ENCODE measurements around the gene C1orf167.

C1orf167 gene

DNA sequence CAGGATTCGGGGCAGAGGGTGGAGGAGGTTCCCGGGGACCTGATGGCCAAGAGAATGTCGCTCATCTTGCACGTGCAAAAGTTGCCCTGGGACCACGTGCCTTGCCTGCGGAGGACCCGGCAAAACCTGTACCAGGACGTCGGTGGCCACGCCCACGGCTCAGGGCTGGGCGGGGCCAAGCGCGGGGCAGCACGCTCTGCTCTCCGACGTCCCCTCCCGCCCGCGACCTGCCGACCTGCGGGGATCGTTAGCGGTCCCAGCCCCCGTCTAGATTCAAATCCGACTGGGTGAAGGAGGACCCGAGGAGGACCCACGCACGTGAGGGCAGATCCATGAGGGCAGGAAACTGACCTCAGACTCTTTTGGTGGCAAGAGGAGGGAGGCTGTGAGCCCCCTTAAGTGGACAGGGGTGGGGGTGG is at the start of gene C1orf167:
C1orf167 (plus strand) TSS at position 206 of the 419 bp plus-strand sequence. CDS start 2,208 bp downstream, outside the sequence.
- Mint-ChIP-seq H3K27me3 (peaks cover 58% of the 10 kb centered on the region), H3K27ac (ENCODE audit: low read depth) (no peak within 1 kb of the TSS), H3K4me1 (no peaks in the 10 kb centered on the region), H3K9me3 (no peaks in the 10 kb centered on the region), H3K36me3 (ENCODE audit: insufficient read depth) (peaks cover 4% of the 10 kb centered on the region), H3K4me3 (no peak within 1 kb of the TSS)
- ATAC-seq (replicated peaks; ENCODE audit: extremely low read depth, poor library complexity, severe bottlenecking) (no peak), DNase-seq (ENCODE audit: low spot score in 2 of 2) (no peak)

- Mint-ChIP-seq H3K4me3 (no peak overlapping the region), H3K36me3 (ENCODE audit: insufficient read depth) (peaks cover 5% of the 10 kb centered on the region), H3K9me3 (no peaks in the 10 kb centered on the region), H3K27me3 (no peaks in the 10 kb centered on the region), H3K27ac (ENCODE audit: low read depth) (no peak overlapping the region), H3K4me1 (no peaks in the 10 kb centered on the region)
- no peak for ATAC-seq (replicated peaks; ENCODE audit: extremely low read depth, poor library complexity, severe bottlenecking)
- DNase-seq (ENCODE audit: low spot score in 2 of 2) = no peak
Measured at GRCh38 chr1:11712285-11712684, 49.7 kb upstream of the C1orf167 start.

- Mint-ChIP-seq H3K4me1 (no peaks in the 10 kb centered on the region), H3K36me3 (ENCODE audit: insufficient read depth) (peaks cover 2% of the 10 kb centered on the region), H3K27ac (ENCODE audit: low read depth) (no peak overlapping the region), H3K9me3 (no peaks in the 10 kb centered on the region), H3K4me3 (no peak overlapping the region), H3K27me3 (no peaks in the 10 kb centered on the region)
- DNase-seq (ENCODE audit: low spot score in 2 of 2) = no peak
- ATAC-seq (replicated peaks; ENCODE audit: extremely low read depth, poor library complexity, severe bottlenecking) = no peak
Measured at GRCh38 chr1:11713095-11713494, 48.9 kb upstream of the C1orf167 start.

GRCh38 chr1:11714831-11715575 is 47.0 kb upstream of the C1orf167 start:
- Mint-ChIP-seq H3K9me3 (no peaks in the 10 kb centered on the region), H3K27ac (ENCODE audit: low read depth) (no peak overlapping the region), H3K27me3 (no peaks in the 10 kb centered on the region), H3K4me3 (no peak overlapping the region), H3K4me1 (peaks cover 12% of the 10 kb centered on the region), H3K36me3 (ENCODE audit: insufficient read depth) (peaks cover 7% of the 10 kb centered on the region)
- ATAC-seq (replicated peaks; ENCODE audit: extremely low read depth, poor library complexity, severe bottlenecking) (no peak), DNase-seq (ENCODE audit: low spot score in 2 of 2) (no peak)

DNA sequence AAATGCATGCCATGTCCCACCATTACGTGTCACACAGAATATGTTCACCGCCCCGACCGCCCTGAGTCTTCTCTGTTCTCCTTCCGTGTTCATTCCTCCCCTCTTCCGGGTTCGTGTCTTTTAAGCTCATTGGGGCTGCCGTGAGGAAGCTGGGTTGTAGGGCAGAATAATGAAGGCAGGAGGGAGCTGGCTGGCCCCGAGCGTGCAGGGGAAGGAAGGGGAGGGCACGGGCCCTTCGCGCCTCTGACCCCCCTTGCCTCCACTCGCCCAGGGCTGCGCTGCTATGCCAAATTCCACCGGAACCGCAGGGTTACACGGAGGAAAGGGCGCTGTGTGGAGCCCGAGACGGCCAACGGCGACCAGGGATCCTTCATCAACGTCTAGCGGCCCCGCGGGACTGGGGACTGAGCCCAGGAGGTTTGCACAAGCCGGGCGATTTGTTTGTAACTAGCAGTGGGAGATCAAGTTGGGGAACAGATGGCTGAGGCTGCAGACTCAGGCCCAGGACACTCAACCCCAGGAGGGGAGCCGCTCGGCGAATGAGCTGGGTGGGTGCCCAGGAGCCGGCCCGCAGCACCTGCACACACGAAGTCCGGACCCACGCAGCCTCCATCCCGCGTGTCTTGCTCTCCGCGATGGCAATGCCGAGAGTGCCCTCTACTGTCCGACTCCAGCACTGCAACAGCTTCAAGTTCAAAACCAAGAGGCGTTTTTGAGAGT is 42.5 kb upstream of the C1orf167 start:
- H3K4me1 Mint-ChIP-seq = peaks cover 12% of the 10 kb centered on the region
- DNase-seq (ENCODE audit: low spot score in 2 of 2) = peak; percentile 81 to 90
- peaks cover 7% of the 10 kb centered on the region for H3K36me3 Mint-ChIP-seq (ENCODE audit: insufficient read depth)
- no peaks in the 10 kb centered on the region for H3K9me3 Mint-ChIP-seq
- peak overlapping the region; percentile 86 for H3K27ac Mint-ChIP-seq (ENCODE audit: low read depth)
- ATAC-seq (replicated peaks; ENCODE audit: extremely low read depth, poor library complexity, severe bottlenecking) = peak; percentile 93
- peak overlapping the region; percentile 70 for H3K4me3 Mint-ChIP-seq
- H3K27me3 Mint-ChIP-seq = no peaks in the 10 kb centered on the region

DNA sequence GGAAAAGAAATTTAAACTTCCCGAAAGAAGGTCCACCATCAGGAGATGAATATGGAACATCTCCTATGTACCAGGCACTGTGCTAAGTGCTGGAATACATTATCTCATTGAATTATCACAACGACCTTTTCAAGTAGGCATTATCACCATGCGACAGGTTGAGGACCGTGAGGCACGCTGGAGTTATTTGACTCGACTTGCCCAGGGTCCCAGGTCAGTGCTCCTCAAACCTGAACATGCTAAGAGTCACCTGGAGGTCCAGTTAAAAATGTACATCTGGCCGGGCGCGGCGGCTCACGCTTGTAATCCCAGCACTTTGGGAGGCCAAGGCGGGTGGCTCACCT is 42.0 kb upstream of the C1orf167 start:
- ATAC-seq (replicated peaks; ENCODE audit: extremely low read depth, poor library complexity, severe bottlenecking) (no peak), DNase-seq (ENCODE audit: low spot score in 2 of 2) (no peak)
- Mint-ChIP-seq H3K4me1 (peaks cover 12% of the 10 kb centered on the region), H3K4me3 (peak overlapping the region; percentile 70), H3K27ac (ENCODE audit: low read depth) (peak overlapping the region; percentile 86), H3K27me3 (no peaks in the 10 kb centered on the region), H3K9me3 (no peaks in the 10 kb centered on the region), H3K36me3 (ENCODE audit: insufficient read depth) (peaks cover 7% of the 10 kb centered on the region)

DNA sequence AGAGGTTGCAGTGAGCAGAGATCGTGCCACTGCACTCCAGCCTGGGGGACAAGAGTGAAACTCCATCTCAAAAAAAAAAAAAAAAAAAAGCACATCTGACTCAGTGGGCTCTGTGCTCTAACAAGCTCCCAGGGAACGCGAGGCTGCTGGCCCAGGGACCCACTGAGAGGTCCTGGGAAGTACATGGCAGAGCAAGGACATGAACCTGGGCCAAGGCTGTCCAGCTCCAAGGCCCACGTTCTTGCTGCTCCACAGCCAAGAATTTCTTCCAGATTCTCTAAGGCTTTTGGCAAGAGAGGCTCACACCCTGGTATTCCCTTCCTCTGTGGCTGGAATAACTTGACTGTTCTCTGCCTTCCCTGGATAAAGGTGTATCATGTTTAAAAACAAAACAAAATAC is 41.5 kb upstream of the C1orf167 start:
- H3K36me3 Mint-ChIP-seq (ENCODE audit: insufficient read depth) = peaks cover 7% of the 10 kb centered on the region
- H3K4me3 Mint-ChIP-seq = no peak overlapping the region
- ATAC-seq (replicated peaks; ENCODE audit: extremely low read depth, poor library complexity, severe bottlenecking) (no peak), DNase-seq (ENCODE audit: low spot score in 2 of 2) (no peak)
- H3K27me3 Mint-ChIP-seq = no peaks in the 10 kb centered on the region
- H3K9me3 Mint-ChIP-seq = no peaks in the 10 kb centered on the region
- H3K4me1 Mint-ChIP-seq = peaks cover 12% of the 10 kb centered on the region
- no peak overlapping the region for H3K27ac Mint-ChIP-seq (ENCODE audit: low read depth)

DNA sequence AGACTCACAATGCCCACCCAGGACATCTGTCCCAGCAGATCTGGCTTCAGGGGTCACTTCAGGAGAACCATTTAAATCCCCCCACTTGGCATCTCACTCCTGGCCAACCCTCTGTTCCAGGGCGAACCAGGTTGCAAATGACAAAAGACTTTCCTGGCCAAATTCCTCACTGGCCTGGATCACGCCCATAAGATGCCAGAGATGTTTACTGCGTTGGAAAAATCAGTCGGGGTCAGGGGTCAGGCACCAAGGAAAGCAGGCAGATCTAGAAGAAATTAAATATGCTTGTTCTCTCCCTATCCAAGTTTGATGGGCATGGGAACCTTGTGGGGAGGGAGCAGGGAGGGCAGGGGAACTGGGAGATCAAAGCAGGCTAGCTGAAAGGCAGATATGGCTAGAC is 40.7 kb upstream of the C1orf167 start:
- ATAC-seq (replicated peaks; ENCODE audit: extremely low read depth, poor library complexity, severe bottlenecking) (no peak), DNase-seq (ENCODE audit: low spot score in 2 of 2) (no peak)
- Mint-ChIP-seq H3K4me1 (peaks cover 12% of the 10 kb centered on the region), H3K27ac (ENCODE audit: low read depth) (no peak overlapping the region), H3K27me3 (no peaks in the 10 kb centered on the region), H3K4me3 (no peak overlapping the region), H3K9me3 (no peaks in the 10 kb centered on the region), H3K36me3 (ENCODE audit: insufficient read depth) (peaks cover 8% of the 10 kb centered on the region)

DNA sequence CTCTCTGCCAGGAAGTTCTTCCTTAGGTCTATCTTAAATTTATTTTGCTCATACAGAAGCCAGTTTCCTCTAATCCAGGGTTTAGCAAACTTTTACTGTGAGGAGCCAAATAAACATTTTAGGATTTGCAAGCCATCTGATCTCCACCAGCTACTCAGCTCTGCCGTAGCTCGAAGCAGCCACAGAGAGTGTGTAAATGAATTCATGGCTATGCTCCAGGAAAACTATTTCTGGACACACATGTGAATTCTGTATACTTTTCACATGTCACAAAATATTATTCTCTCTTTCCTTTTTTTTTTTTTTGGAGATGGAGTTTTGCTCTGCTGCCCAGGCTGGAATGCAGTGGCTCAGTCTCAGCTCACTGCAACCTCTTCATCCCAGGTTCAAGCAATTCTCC is 39.5 kb upstream of the C1orf167 start:
- Mint-ChIP-seq H3K4me3 (no peak overlapping the region), H3K4me1 (peaks cover 12% of the 10 kb centered on the region), H3K9me3 (no peaks in the 10 kb centered on the region), H3K27me3 (no peaks in the 10 kb centered on the region), H3K27ac (ENCODE audit: low read depth) (no peak overlapping the region), H3K36me3 (ENCODE audit: insufficient read depth) (peaks cover 7% of the 10 kb centered on the region)
- DNase-seq (ENCODE audit: low spot score in 2 of 2) (no peak), ATAC-seq (replicated peaks; ENCODE audit: extremely low read depth, poor library complexity, severe bottlenecking) (no peak)

- Mint-ChIP-seq H3K4me3 (no peak overlapping the region), H3K4me1 (peaks cover 16% of the 10 kb centered on the region), H3K27me3 (no peaks in the 10 kb centered on the region), H3K36me3 (ENCODE audit: insufficient read depth) (peaks cover 3% of the 10 kb centered on the region), H3K27ac (ENCODE audit: low read depth) (no peak overlapping the region), H3K9me3 (no peaks in the 10 kb centered on the region)
- no peak for ATAC-seq (replicated peaks; ENCODE audit: extremely low read depth, poor library complexity, severe bottlenecking)
- DNase-seq (ENCODE audit: low spot score in 2 of 2) = no peak
Measured at GRCh38 chr1:11725616-11726015, 36.4 kb upstream of the C1orf167 start.

GRCh38 chr1:11727119-11727518 is 34.9 kb upstream of the C1orf167 start:
- no peak overlapping the region for H3K4me3 Mint-ChIP-seq
- H3K27me3 Mint-ChIP-seq = no peaks in the 10 kb centered on the region
- peaks cover 3% of the 10 kb centered on the region for H3K36me3 Mint-ChIP-seq (ENCODE audit: insufficient read depth)
- H3K9me3 Mint-ChIP-seq = no peaks in the 10 kb centered on the region
- no peak for DNase-seq (ENCODE audit: low spot score in 2 of 2)
- peaks cover 28% of the 10 kb centered on the region for H3K4me1 Mint-ChIP-seq
- no peak overlapping the region for H3K27ac Mint-ChIP-seq (ENCODE audit: low read depth)
- ATAC-seq (replicated peaks; ENCODE audit: extremely low read depth, poor library complexity, severe bottlenecking) = no peak

DNA sequence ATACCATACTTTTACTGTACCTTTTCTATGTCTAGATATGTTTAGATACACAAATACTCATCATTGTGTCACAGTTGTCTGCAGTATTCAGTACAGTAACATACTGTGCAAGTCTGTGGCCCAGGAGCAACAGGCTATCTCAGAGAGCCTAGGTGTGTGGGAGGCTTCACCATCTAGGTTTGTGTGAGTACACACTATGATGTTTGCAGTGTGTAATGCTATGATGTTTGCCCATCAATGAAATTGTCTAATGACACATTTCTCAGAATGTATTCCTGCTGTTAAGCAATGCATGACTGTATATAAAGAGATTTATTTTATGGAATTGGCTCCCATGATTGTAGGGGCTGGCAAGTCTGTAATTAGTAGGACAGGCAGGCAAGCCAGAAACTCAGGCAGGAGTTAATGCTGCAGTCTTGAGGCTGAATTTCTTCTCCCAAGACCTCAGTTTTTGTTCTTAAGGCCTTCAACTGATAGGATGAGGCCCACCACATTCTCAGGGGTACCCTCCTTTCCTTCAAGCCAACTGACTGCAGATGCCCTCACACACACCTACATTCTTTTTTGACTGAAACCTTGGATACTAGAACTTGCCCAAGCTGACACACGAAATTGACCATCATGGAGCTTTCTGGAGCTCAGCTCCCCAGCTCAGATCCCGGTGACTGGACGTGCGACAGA is 33.7 kb upstream of the C1orf167 start:
- no peak for DNase-seq (ENCODE audit: low spot score in 2 of 2)
- Mint-ChIP-seq H3K36me3 (ENCODE audit: insufficient read depth) (peaks cover 3% of the 10 kb centered on the region), H3K4me3 (no peak overlapping the region), H3K27me3 (no peaks in the 10 kb centered on the region), H3K27ac (ENCODE audit: low read depth) (no peak overlapping the region), H3K4me1 (peaks cover 29% of the 10 kb centered on the region), H3K9me3 (no peaks in the 10 kb centered on the region)
- no peak for ATAC-seq (replicated peaks; ENCODE audit: extremely low read depth, poor library complexity, severe bottlenecking)

- ATAC-seq (replicated peaks; ENCODE audit: extremely low read depth, poor library complexity, severe bottlenecking) (no peak), DNase-seq (ENCODE audit: low spot score in 2 of 2) (no peak)
- H3K4me1 Mint-ChIP-seq = peaks cover 29% of the 10 kb centered on the region
- peak overlapping the region; percentile 76 for H3K4me3 Mint-ChIP-seq
- H3K27ac Mint-ChIP-seq (ENCODE audit: low read depth) = no peak overlapping the region
- peaks cover 3% of the 10 kb centered on the region for H3K36me3 Mint-ChIP-seq (ENCODE audit: insufficient read depth)
- no peaks in the 10 kb centered on the region for H3K27me3 Mint-ChIP-seq
- no peaks in the 10 kb centered on the region for H3K9me3 Mint-ChIP-seq
Measured at GRCh38 chr1:11729155-11729497, 32.9 kb upstream of the C1orf167 start.
